ENCODE data around the gene TNIP3.

Gene TNIP3

GRCh38 chr4:121151942-121152341, 12.2 kb downstream of the TNIP3 start:
- no peak for TF ChIP-seq CTCF (conservative IDR thresholded peaks at IDR 0.05; ENCODE audit: control insufficient read depth, insufficient read depth, low read depth, low read length)

GRCh38 chr4:121150486-121150885, 13.6 kb downstream of the TNIP3 start:
- no peak overlapping the region for H3K4me3 ChIP-seq (ENCODE audit: control insufficient read depth, low read depth, low read length)
- no peak for TF ChIP-seq CTCF (conservative IDR thresholded peaks at IDR 0.05; ENCODE audit: control insufficient read depth, insufficient read depth, low read depth, low read length)
- DNase-seq (ENCODE audit: low read depth), result no peak

More at GRCh38 chr4:121151942-121152341, 12.2 kb downstream of the TNIP3 start:
- DNase-seq (ENCODE audit: low read depth), result no peak
- no peak overlapping the region for H3K4me3 ChIP-seq (ENCODE audit: control insufficient read depth, low read depth, low read length)

GRCh38 chr4:121150003-121150402, 14.1 kb downstream of the TNIP3 start:
- DNase-seq (ENCODE audit: low read depth), result no peak
- TF ChIP-seq CTCF (conservative IDR thresholded peaks at IDR 0.05; ENCODE audit: control insufficient read depth, insufficient read depth, low read depth, low read length), result no peak
- no peak overlapping the region for H3K4me3 ChIP-seq (ENCODE audit: control insufficient read depth, low read depth, low read length)

GRCh38 chr4:121148621-121149020, 15.5 kb downstream of the TNIP3 start:
- H3K4me3 ChIP-seq (ENCODE audit: control insufficient read depth, low read depth, low read length), result no peak overlapping the region
- no peak for TF ChIP-seq CTCF (conservative IDR thresholded peaks at IDR 0.05; ENCODE audit: control insufficient read depth, insufficient read depth, low read depth, low read length)
- DNase-seq (ENCODE audit: low read depth), result no peak

- DNase-seq (ENCODE audit: low read depth), result peak; percentile 70
- no peak for TF ChIP-seq CTCF (conservative IDR thresholded peaks at IDR 0.05; ENCODE audit: control insufficient read depth, insufficient read depth, low read depth, low read length)
- no peak overlapping the region for H3K4me3 ChIP-seq (ENCODE audit: control insufficient read depth, low read depth, low read length)
These were observed 16.1 kb downstream of the TNIP3 start for GRCh38 chr4:121148000-121148399.

- no peak overlapping the region for H3K4me3 ChIP-seq (ENCODE audit: control insufficient read depth, low read depth, low read length)
- no peak for TF ChIP-seq CTCF (conservative IDR thresholded peaks at IDR 0.05; ENCODE audit: control insufficient read depth, insufficient read depth, low read depth, low read length)
- DNase-seq (ENCODE audit: low read depth), result no peak
These were observed 17.6 kb downstream of the TNIP3 start for GRCh38 chr4:121146530-121146929.

- no peak for DNase-seq (ENCODE audit: low read depth)
- no peak for TF ChIP-seq CTCF (conservative IDR thresholded peaks at IDR 0.05; ENCODE audit: control insufficient read depth, insufficient read depth, low read depth, low read length)
- no peak overlapping the region for H3K4me3 ChIP-seq (ENCODE audit: control insufficient read depth, low read depth, low read length)
These were observed 18.7 kb downstream of the TNIP3 start for GRCh38 chr4:121145430-121145829.
